ENCODE results near the gene NODAL.

- TF ChIP-seq POLR2AphosphoS5 (IDR thresholded peaks at IDR 0.05) (no peak), CTCF (IDR thresholded peaks at IDR 0.05 in 8 of 11, conservative IDR thresholded peaks at IDR 0.05 in 3 of 11) (no peak), POLR2A (IDR thresholded peaks at IDR 0.05) (no peak)
Observed at GRCh38 chr10:70481105-70481504, 39.6 kb upstream of the NODAL start.
